Neural cell (in vitro differentiated cells): Measurements from ENCODE around the gene TULP3.

ENCODE experiments used
- CTCF ChIP-seq: fragments of 450-650 bp; IDR thresholded peaks from 2 replicates; pipeline ENCODE4 v1.5.1; 2014; ENCODE audit warnings: antibody characterized with exemption, mild to moderate bottlenecking, moderate library complexity; ENCODE audit not compliant: poor library complexity, severe bottlenecking
- POLR2AphosphoS5 ChIP-seq: IDR thresholded peaks from 2 replicates; pipeline ENCODE4 v1.6.1; 2012

- TF ChIP-seq CTCF = peak; percentile 70
- no peak for TF ChIP-seq POLR2AphosphoS5
These were observed 37.1 kb upstream of the TULP3 start for GRCh38 chr12:2853626-2854025.
